ENCODE measurements around the gene RSF1.

Gene RSF1

GRCh38 chr11:77753230-77753629, 67.3 kb downstream of the RSF1 start:
- no peak for DNase-seq (ENCODE audit: low spot score)
- H3K9me3 ChIP-seq (ENCODE audit: severe bottlenecking), result no peaks in the 10 kb centered on the region
- ATAC-seq (ENCODE audit: low read depth), result no peak
- H3K27ac ChIP-seq (ENCODE audit: poor library complexity, severe bottlenecking), result no peak overlapping the region
- no peaks in the 10 kb centered on the region for H3K4me1 ChIP-seq (ENCODE audit: insufficient read depth, poor library complexity, severe bottlenecking)
- H3K27me3 ChIP-seq (ENCODE audit: insufficient read depth, poor library complexity, severe bottlenecking), result no peaks in the 10 kb centered on the region
- no peak overlapping the region for H3K4me3 ChIP-seq (ENCODE audit: severe bottlenecking)
- H3K36me3 ChIP-seq (ENCODE audit: low read depth), result peaks cover 22% of the 10 kb centered on the region
- TF ChIP-seq, protein P1, sequence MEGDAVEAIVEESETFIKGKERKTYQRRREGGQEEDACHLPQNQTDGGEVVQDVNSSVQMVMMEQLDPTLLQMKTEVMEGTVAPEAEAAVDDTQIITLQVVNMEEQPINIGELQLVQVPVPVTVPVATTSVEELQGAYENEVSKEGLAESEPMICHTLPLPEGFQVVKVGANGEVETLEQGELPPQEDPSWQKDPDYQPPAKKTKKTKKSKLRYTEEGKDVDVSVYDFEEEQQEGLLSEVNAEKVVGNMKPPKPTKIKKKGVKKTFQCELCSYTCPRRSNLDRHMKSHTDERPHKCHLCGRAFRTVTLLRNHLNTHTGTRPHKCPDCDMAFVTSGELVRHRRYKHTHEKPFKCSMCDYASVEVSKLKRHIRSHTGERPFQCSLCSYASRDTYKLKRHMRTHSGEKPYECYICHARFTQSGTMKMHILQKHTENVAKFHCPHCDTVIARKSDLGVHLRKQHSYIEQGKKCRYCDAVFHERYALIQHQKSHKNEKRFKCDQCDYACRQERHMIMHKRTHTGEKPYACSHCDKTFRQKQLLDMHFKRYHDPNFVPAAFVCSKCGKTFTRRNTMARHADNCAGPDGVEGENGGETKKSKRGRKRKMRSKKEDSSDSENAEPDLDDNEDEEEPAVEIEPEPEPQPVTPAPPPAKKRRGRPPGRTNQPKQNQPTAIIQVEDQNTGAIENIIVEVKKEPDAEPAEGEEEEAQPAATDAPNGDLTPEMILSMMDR (IDR thresholded peaks at IDR 0.05; ENCODE audit: poor library complexity, severe bottlenecking), result no peak

DNA sequence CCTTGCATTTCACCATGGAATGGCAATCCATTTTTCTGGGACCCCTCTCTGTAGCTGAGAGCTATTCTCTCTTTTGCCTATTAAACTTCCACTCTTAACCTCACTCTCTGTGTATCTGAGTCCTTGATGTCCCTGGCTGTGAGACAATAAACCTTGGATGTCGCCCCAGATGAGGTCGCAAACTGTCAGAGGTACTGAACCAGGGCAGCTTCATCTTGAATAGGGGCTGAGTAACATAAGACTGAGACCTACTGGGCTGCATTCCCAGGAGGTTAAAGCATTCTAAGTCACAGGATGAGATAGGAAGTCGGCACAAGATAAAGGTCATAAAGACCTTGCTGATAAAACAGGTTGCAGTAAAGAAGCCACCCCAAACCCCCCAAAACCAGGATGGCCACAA, 68.0 kb downstream of the RSF1 start:
- TF ChIP-seq, protein P1 (IDR thresholded peaks at IDR 0.05; ENCODE audit: poor library complexity, severe bottlenecking), result no peak

DNA sequence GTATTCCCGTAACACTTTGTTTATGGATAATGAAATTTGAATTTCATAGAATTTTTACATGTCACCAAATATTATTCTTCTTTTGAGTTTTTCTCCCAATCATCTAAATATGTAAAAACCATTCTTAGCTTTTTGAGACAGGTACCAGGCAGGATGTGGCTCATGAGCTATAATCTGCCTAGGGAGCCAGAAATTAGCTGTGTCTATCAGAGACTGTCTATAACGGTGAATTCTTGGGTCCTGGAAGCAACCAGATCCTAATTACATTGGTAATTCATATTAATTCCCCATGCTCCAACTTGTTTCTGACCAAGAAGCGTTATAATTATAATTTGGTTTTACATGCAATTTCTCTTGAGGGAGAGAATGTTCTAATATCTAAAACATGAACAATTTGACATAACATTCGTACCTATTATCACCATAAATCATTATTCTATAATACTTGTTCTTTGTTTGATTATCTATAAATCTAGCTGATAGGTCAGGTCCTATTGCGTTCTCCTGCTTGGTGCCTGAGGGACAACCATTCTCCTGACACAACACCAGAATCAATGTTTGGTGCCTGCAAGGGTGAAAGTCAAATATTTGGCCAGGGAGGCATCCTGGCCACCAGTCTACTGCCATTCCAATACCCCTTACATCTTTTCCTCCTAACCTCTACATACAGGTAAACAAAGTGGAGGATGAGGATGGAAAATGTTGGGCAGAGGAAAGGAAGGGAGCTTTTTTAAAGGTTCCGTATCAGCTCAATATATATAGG, 69.9 kb downstream of the RSF1 start:
- H3K36me3 ChIP-seq (ENCODE audit: low read depth), result peaks cover 19% of the 10 kb centered on the region
- H3K27ac ChIP-seq (ENCODE audit: poor library complexity, severe bottlenecking), result no peak overlapping the region
- H3K9me3 ChIP-seq (ENCODE audit: severe bottlenecking), result no peaks in the 10 kb centered on the region
- ATAC-seq (ENCODE audit: low read depth) (no peak), DNase-seq (ENCODE audit: low spot score) (no peak)
- H3K27me3 ChIP-seq (ENCODE audit: insufficient read depth, poor library complexity, severe bottlenecking), result no peaks in the 10 kb centered on the region
- H3K4me1 ChIP-seq (ENCODE audit: insufficient read depth, poor library complexity, severe bottlenecking), result peaks cover 4% of the 10 kb centered on the region
- no peak overlapping the region for H3K4me3 ChIP-seq (ENCODE audit: severe bottlenecking)
- TF ChIP-seq, protein P1 (IDR thresholded peaks at IDR 0.05; ENCODE audit: poor library complexity, severe bottlenecking), result no peak

More for the DNA sequence above, 68.0 kb downstream of the RSF1 start:
- H3K9me3 ChIP-seq (ENCODE audit: severe bottlenecking), result no peaks in the 10 kb centered on the region
- H3K27me3 ChIP-seq (ENCODE audit: insufficient read depth, poor library complexity, severe bottlenecking), result no peaks in the 10 kb centered on the region
- no peak overlapping the region for H3K4me3 ChIP-seq (ENCODE audit: severe bottlenecking)
- no peak overlapping the region for H3K27ac ChIP-seq (ENCODE audit: poor library complexity, severe bottlenecking)
- ATAC-seq (ENCODE audit: low read depth), result no peak
- DNase-seq (ENCODE audit: low spot score), result no peak
- H3K36me3 ChIP-seq (ENCODE audit: low read depth), result peaks cover 21% of the 10 kb centered on the region
- peaks cover 4% of the 10 kb centered on the region for H3K4me1 ChIP-seq (ENCODE audit: insufficient read depth, poor library complexity, severe bottlenecking)

- H3K4me3 ChIP-seq (ENCODE audit: severe bottlenecking), result no peak overlapping the region
- no peak overlapping the region for H3K27ac ChIP-seq (ENCODE audit: poor library complexity, severe bottlenecking)
- H3K27me3 ChIP-seq (ENCODE audit: insufficient read depth, poor library complexity, severe bottlenecking), result no peaks in the 10 kb centered on the region
- ATAC-seq (ENCODE audit: low read depth) (no peak), DNase-seq (ENCODE audit: low spot score) (no peak)
- H3K9me3 ChIP-seq (ENCODE audit: severe bottlenecking), result no peaks in the 10 kb centered on the region
- TF ChIP-seq, protein P1 (IDR thresholded peaks at IDR 0.05; ENCODE audit: poor library complexity, severe bottlenecking), result no peak
- H3K4me1 ChIP-seq (ENCODE audit: insufficient read depth, poor library complexity, severe bottlenecking), result peaks cover 4% of the 10 kb centered on the region
- H3K36me3 ChIP-seq (ENCODE audit: low read depth), result peaks cover 9% of the 10 kb centered on the region; the same call in 1 of the 2 replicates
Measured at GRCh38 chr11:77749232-77749631, 71.3 kb downstream of the RSF1 start.

DNA sequence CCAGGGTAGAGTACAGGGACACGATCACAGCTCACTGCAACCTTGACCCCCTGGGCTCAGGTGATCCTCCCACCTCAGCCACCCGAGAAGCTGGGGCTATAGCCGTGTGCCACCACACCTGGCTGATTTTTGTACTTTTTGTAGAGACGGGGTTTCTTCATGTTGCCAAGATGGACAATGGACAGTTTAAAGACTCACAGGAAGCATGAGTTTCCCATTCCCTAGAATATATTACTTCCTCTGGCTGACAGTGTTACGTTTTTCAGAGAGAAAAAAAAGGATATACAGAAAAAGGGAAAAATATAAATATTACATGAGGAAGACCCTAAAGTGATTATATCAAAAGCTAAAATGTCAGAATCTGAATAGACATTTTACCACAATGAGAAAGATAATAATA, 72.3 kb downstream of the RSF1 start:
- H3K27me3 ChIP-seq (ENCODE audit: insufficient read depth, poor library complexity, severe bottlenecking), result no peaks in the 10 kb centered on the region

More for the DNA sequence above, 72.3 kb downstream of the RSF1 start:
- Histone ChIP-seq H3K4me3 (ENCODE audit: severe bottlenecking) (no peak overlapping the region), H3K9me3 (ENCODE audit: severe bottlenecking) (no peaks in the 10 kb centered on the region), H3K36me3 (ENCODE audit: low read depth) (no peaks in the 10 kb centered on the region; the same call in 1 of the 2 replicates), H3K27ac (ENCODE audit: poor library complexity, severe bottlenecking) (no peak overlapping the region), H3K4me1 (ENCODE audit: insufficient read depth, poor library complexity, severe bottlenecking) (peaks cover 4% of the 10 kb centered on the region)
- ATAC-seq (ENCODE audit: low read depth) (no peak), DNase-seq (ENCODE audit: low spot score) (no peak)
- TF ChIP-seq, protein P1 (IDR thresholded peaks at IDR 0.05; ENCODE audit: poor library complexity, severe bottlenecking), result no peak
